Vagina (tissue), 2 donors: ENCODE data around the gene GVQW3.

Source experiments
- CTCF ChIP-seq, 3 experiments: fragments of 450-650 bp in 2 of 3; fragments of 200-600 bp in 1 of 3; sonication (generic) in 1 of 3; IDR thresholded peaks; one replicate each; pipeline ENCODE4 v1.5.1; 2017 to 2019; ENCODE audit warnings: antibody characterized with exemption in 3 of 3, mild to moderate bottlenecking in 2 of 3, moderate library complexity in 2 of 3
- POLR2A ChIP-seq, 2 donors: fragments of 450-650 bp; IDR thresholded peaks; one replicate each; pipeline ENCODE4 v1.6.1; 2017; ENCODE audit warnings: antibody characterized with exemption in 2 of 2, mild to moderate bottlenecking in 2 of 2, moderate library complexity in 2 of 2

DNA sequence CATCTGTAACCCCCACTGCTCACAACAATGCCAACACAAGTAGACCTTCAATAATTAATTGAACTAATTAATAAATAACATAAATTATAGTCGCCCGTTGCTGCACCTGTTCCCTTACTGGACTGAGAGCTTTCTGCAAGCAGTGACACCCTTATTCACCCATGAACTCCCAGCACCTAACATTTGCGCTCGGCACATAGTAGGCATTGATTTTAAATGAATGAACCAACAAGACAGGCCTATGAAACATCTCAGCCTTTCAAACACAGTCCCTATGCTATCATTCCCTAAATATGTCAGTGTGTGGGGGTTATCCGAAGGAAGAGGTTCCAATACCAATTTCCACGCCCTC lies 1.3 kb upstream of the GVQW3 start:
- no peak for TF ChIP-seq POLR2A (IDR thresholded peaks at IDR 0.05)
- no peak for TF ChIP-seq CTCF (IDR thresholded peaks at IDR 0.05)
